Fibroblast of skin of left quadriceps (primary cell): ENCODE results near the gene ARMH4.

Experiments used
- DNase-seq, 2 experiments: peaks; one replicate each; pipeline ENCODE4 v3.0.0-alpha.2; 2013; ENCODE audit warnings: low read depth in 2 of 2

ARMH4 gene

GRCh38 chr14:58152014-58152857, at the start of gene ARMH4:
Gene ARMH4 (minus strand): TSS chr14:58152213. CDS start chr14:58139358, 12,855 bp downstream.
- peak; percentile 66 to 68 for DNase-seq

- DNase-seq: no peak
Measured at GRCh38 chr14:58200846-58201245, 48.8 kb upstream of the ARMH4 start.

GRCh38 chr14:58200480-58200841, 48.4 kb upstream of the ARMH4 start:
- DNase-seq: no peak

GRCh38 chr14:58199726-58200479, 47.9 kb upstream of the ARMH4 start, which contains the start of gene ACTR10:
Gene ACTR10 (plus strand): TSS chr14:58200149. CDS start chr14:58200218, 69 bp downstream.
- peak; percentile 32 to 44 for DNase-seq

DNA sequence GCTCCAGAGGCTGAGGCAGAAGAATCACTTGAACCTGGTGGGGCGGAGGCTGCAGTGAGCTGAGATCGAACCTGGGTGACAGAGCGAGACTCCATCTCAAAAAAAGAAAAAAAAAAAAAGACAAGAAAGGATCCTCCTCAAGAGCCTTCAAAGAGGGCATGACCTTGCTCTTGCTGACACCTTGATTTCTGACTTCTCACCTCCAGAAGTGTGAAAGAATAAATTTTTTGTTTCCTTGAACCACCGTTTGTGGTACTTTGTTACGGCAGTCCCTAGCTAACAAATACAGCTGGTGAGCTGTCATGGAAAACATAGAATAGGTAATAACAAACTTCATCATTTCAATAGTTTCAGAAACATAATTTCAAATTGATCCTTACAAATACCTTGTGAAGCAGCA, 46.1 kb upstream of the ARMH4 start:
- no peak for DNase-seq

- no peak for DNase-seq
Measured at GRCh38 chr14:58196198-58196597, 44.2 kb upstream of the ARMH4 start.

GRCh38 chr14:58193542-58193941, 41.5 kb upstream of the ARMH4 start:
- no peak for DNase-seq

- DNase-seq: no peak
Measured at GRCh38 chr14:58191763-58192601, 40.0 kb upstream of the ARMH4 start.

GRCh38 chr14:58189176-58189575, 37.2 kb upstream of the ARMH4 start:
- no peak for DNase-seq

GRCh38 chr14:58177125-58177524, 25.1 kb upstream of the ARMH4 start:
- DNase-seq: no peak

GRCh38 chr14:58171090-58171489, 19.1 kb upstream of the ARMH4 start:
- DNase-seq: peak; percentile 46 to 57

DNA sequence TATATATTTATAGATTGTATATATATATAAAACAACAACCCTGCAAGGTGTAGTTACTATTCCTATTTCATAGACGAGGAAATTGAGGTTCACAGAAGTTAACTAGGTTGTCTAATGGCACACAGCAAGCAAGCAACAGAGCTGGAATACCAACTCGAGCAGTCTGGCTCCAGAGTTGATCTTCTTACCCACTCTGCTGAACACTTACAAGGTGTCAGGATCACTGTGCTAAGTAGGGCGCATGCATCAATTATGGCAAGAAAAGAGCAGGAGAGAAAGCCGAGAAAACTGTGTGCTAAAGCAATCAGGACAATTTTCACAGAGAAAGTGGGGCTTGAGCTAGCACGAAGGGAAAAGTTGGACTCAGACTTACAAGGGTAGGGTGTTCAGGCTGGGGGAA, 15.9 kb upstream of the ARMH4 start:
- no peak for DNase-seq

DNA sequence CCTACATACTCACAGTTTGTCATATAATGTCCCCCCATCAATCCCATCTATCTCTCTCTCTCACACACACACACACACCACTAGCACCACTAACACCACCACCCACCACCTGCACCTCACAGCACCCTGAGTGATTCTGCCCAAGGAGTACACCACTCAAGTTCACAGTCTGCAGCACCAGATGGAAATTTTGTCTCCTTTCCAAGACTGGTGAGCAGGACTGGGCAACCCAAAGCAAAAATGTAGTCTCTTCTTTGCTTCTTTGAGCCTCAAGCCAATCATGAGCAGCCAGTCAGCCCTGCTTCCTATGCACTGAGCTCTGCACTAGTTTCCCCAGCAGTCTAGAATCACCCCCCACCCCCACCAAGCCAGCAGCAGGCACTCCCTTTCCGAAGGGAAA, 15.0 kb upstream of the ARMH4 start:
- no peak for DNase-seq

DNA sequence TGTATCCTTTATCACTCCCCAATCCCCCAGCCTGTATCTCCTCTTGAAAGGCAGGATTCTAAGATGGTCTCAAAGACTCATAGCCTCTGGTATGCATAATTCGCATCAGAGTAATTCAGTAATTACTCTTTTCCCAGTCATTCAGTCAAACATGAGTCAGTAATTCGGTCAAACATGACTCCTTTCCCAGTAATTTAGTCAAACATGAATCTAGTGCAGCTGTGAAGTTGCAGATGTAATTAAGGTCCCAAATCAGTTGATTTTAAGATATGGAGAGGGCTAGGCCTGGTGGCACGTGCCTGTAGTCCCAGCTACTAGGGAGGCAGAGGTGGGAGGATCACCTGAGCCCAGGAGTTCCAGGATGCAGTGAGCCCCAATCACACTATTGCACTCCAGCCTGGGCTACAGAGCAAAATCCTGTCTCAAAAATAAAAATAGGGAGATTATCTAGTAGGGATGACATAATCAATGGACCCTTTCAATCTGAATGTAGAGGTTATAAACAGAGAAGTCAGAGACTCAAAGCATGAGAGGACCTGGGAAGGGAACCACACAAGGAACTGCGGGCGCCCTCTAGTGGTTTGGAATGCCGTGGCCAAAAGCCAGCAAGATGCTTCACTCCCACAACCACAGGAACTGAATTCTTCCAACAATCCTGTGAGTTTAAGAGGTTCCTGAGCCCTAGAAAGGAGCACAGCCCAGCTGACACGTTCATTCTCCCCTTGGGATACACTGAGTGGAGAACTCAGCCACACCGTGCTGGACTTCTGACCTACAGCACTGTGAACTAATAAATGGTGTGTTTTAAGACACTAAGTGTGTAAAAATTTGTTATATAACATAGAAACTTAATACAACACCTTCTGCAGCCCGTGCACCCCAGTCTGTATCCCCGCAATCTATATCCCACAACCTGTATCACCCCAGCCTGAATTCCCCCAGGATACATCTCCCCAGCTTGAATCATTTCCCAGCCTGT, 14.3 kb upstream of the ARMH4 start:
- DNase-seq: peak; percentile 64 to 71

DNA sequence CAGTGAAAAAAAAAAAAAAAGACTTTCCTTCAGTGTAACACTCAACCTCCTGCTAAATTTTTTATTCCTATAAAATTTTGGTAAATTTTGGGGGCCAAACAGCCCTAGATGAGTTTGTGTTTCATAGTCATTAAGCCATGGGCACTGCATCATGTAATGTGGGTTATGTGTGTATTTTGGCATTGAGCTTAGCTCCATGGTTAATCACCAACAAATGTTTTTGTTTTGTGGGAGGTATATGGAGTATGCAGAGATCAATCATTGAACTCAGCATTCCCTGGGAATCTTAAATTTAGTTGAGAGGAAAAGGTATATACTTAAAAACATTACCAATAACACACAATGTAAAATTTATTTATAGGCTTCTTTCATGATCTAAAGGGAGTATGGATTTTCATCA, 8.5 kb upstream of the ARMH4 start:
- DNase-seq: no peak

- no peak for DNase-seq
Measured at GRCh38 chr14:58151133-58152013, 640 bp downstream of the ARMH4 start.

- DNase-seq: no peak
Measured at GRCh38 chr14:58150243-58150805, 1.7 kb downstream of the ARMH4 start.

GRCh38 chr14:58149196-58149595, 2.8 kb downstream of the ARMH4 start:
- DNase-seq: no peak

- no peak for DNase-seq
Measured at GRCh38 chr14:58146399-58146798, 5.6 kb downstream of the ARMH4 start.
